Large intestine (tissue), 3 donors: ENCODE results near the gene TBC1D22A. TPM values are rescaled to one million over a fixed set of nuclear protein-coding genes. Genes with fewer than 3 reads are reported as not detected.

Experiments used
- DNase-seq, 2 donors: peaks; one replicate each; pipeline versions ENCODE4 v3.0.0 to v3.0.0-alpha.2; 2013
- H3K27ac ChIP-seq: one replicate; pipeline ENCODE4 v1.5.1; 2013; ENCODE audit warnings: low read length
- H3K27me3 ChIP-seq: 2 replicates; pipeline ENCODE4 v1.6.1; 2013; ENCODE audit warnings: low read length; ENCODE audit not compliant: control insufficient read depth, insufficient read depth
- H3K36me3 ChIP-seq: 2 replicates; pipeline ENCODE4 v1.6.1; 2013; ENCODE audit warnings: low read length; ENCODE audit not compliant: control insufficient read depth, insufficient read depth
- H3K4me1 ChIP-seq: one replicate; pipeline ENCODE4 v1.6.1; 2013; ENCODE audit warnings: low read length; ENCODE audit not compliant: control insufficient read depth, insufficient read depth
- H3K4me3 ChIP-seq: one replicate; pipeline ENCODE4 v1.5.1; 2013; ENCODE audit warnings: low read length
- H3K9me3 ChIP-seq: one replicate; pipeline ENCODE4 v1.6.1; 2013; ENCODE audit warnings: mild to moderate bottlenecking, low read depth, low read length, moderate library complexity; ENCODE audit not compliant: control insufficient read depth
- WGBS: methylation state at CpG from one replicate; pipeline ENCODE4 v1.1.5; 2013; ENCODE audit warnings: low lambda C conversion rate; ENCODE audit not compliant: insufficient coverage; 5-methylcytosine and 5-hydroxymethylcytosine counted together
- polyA plus RNA-seq: library from polyadenylated mRNA; unstranded; fragments of 120-200 nt; gene quantifications from one replicate; pipeline ENCODE4 v1.2.1, GENCODE V29; 2013

Gene TBC1D22A
- polyA plus RNA-seq, 1 donor: 21.5 TPM

- no peak overlapping the region for H3K4me3 ChIP-seq
- no peak overlapping the region for H3K27ac ChIP-seq
- no peak for DNase-seq
- H3K9me3 ChIP-seq: no peaks in the 10 kb centered on the region
- H3K4me1 ChIP-seq: no peaks in the 10 kb centered on the region
- 100% methylated on average over 2 of the region's 18 CpGs for WGBS
- peaks cover 18% of the 10 kb centered on the region for H3K36me3 ChIP-seq
- no peaks in the 10 kb centered on the region for H3K27me3 ChIP-seq
These were observed 294.5 kb downstream of the TBC1D22A start for GRCh38 chr22:47056776-47057470.

GRCh38 chr22:47057916-47058585 lies 295.6 kb downstream of the TBC1D22A start:
- H3K4me1 ChIP-seq: no peaks in the 10 kb centered on the region
- no CpG with 5 or more reads among the region's 16 CpGs for WGBS
- H3K4me3 ChIP-seq: no peak overlapping the region
- H3K27me3 ChIP-seq: no peaks in the 10 kb centered on the region
- H3K27ac ChIP-seq: no peak overlapping the region
- H3K36me3 ChIP-seq: peaks cover 20% of the 10 kb centered on the region
- no peak for DNase-seq
- H3K9me3 ChIP-seq: no peaks in the 10 kb centered on the region

GRCh38 chr22:47059076-47059475 lies 296.6 kb downstream of the TBC1D22A start:
- no peak overlapping the region for H3K27ac ChIP-seq
- no peaks in the 10 kb centered on the region for H3K27me3 ChIP-seq
- H3K36me3 ChIP-seq: peaks cover 15% of the 10 kb centered on the region
- H3K9me3 ChIP-seq: no peaks in the 10 kb centered on the region
- H3K4me3 ChIP-seq: no peak overlapping the region
- no CpG with 5 or more reads among the region's 15 CpGs for WGBS
- no peak for DNase-seq
- H3K4me1 ChIP-seq: no peaks in the 10 kb centered on the region

GRCh38 chr22:47059701-47060161 lies 297.3 kb downstream of the TBC1D22A start:
- Histone ChIP-seq H3K36me3 (peaks cover 10% of the 10 kb centered on the region), H3K4me3 (no peak overlapping the region), H3K4me1 (no peaks in the 10 kb centered on the region), H3K27ac (no peak overlapping the region), H3K9me3 (no peaks in the 10 kb centered on the region), H3K27me3 (no peaks in the 10 kb centered on the region)
- no peak for DNase-seq
- no CpG with 5 or more reads among the region's 12 CpGs for WGBS

- Histone ChIP-seq H3K27me3 (no peaks in the 10 kb centered on the region), H3K4me1 (no peaks in the 10 kb centered on the region), H3K36me3 (peaks cover 10% of the 10 kb centered on the region), H3K9me3 (no peaks in the 10 kb centered on the region), H3K4me3 (no peak overlapping the region), H3K27ac (no peak overlapping the region)
- no CpG with 5 or more reads among the region's 15 CpGs for WGBS
- no peak for DNase-seq
These were observed 298.3 kb downstream of the TBC1D22A start for GRCh38 chr22:47060718-47061117.

GRCh38 chr22:47061226-47061625 lies 298.8 kb downstream of the TBC1D22A start:
- Histone ChIP-seq H3K36me3 (peaks cover 10% of the 10 kb centered on the region), H3K4me1 (no peaks in the 10 kb centered on the region), H3K4me3 (no peak overlapping the region), H3K27me3 (no peaks in the 10 kb centered on the region), H3K9me3 (no peaks in the 10 kb centered on the region), H3K27ac (no peak overlapping the region)
- WGBS: 100% methylated on average over 3 of the region's 14 CpGs
- no peak for DNase-seq

GRCh38 chr22:47062126-47062525 lies 299.7 kb downstream of the TBC1D22A start:
- no peaks in the 10 kb centered on the region for H3K27me3 ChIP-seq
- 80% methylated on average over 1 of the region's 10 CpGs for WGBS
- H3K9me3 ChIP-seq: no peaks in the 10 kb centered on the region
- H3K27ac ChIP-seq: no peak overlapping the region
- peaks cover 10% of the 10 kb centered on the region for H3K36me3 ChIP-seq
- no peak overlapping the region for H3K4me3 ChIP-seq
- no peak for DNase-seq
- H3K4me1 ChIP-seq: no peaks in the 10 kb centered on the region

- no peak overlapping the region for H3K4me3 ChIP-seq
- H3K4me1 ChIP-seq: no peaks in the 10 kb centered on the region
- no peaks in the 10 kb centered on the region for H3K9me3 ChIP-seq
- peaks cover 9% of the 10 kb centered on the region for H3K36me3 ChIP-seq
- no CpG with 5 or more reads among the region's 14 CpGs for WGBS
- H3K27ac ChIP-seq: no peak overlapping the region
- H3K27me3 ChIP-seq: no peaks in the 10 kb centered on the region
- no peak for DNase-seq
These were observed 300.6 kb downstream of the TBC1D22A start for GRCh38 chr22:47063071-47063509.

GRCh38 chr22:47063606-47064005 lies 301.2 kb downstream of the TBC1D22A start:
- no peak overlapping the region for H3K4me3 ChIP-seq
- no peaks in the 10 kb centered on the region for H3K9me3 ChIP-seq
- H3K36me3 ChIP-seq: peaks cover 9% of the 10 kb centered on the region
- WGBS: 100% methylated on average over 3 of the region's 10 CpGs
- H3K4me1 ChIP-seq: no peaks in the 10 kb centered on the region
- H3K27me3 ChIP-seq: no peaks in the 10 kb centered on the region
- DNase-seq: no peak
- H3K27ac ChIP-seq: no peak overlapping the region

GRCh38 chr22:47064016-47064415 lies 301.6 kb downstream of the TBC1D22A start:
- Histone ChIP-seq H3K27ac (no peak overlapping the region), H3K4me3 (no peak overlapping the region), H3K36me3 (peaks cover 9% of the 10 kb centered on the region), H3K4me1 (no peaks in the 10 kb centered on the region), H3K9me3 (no peaks in the 10 kb centered on the region), H3K27me3 (no peaks in the 10 kb centered on the region)
- no peak for DNase-seq
- WGBS: no CpG with 5 or more reads among the region's 19 CpGs
